Uterus (tissue), 2 donors: ENCODE measurements around the gene FKRP.
A peak's percentile ranks its signal among the peaks of the same experiment; 100 is the strongest.

Source experiments
- CTCF ChIP-seq, 4 experiments: fragments of 200-600 bp in 2 of 4; fragments of 450-650 bp in 2 of 4; sonication (generic) in 2 of 4; IDR thresholded peaks; one replicate each; pipeline ENCODE4 v1.5.1; 2016 to 2019; ENCODE audit warnings: antibody characterized with exemption in 4 of 4, mild to moderate bottlenecking in 2 of 4, moderate library complexity in 1 of 4
- POLR2A ChIP-seq, 2 donors: fragments of 450-650 bp; IDR thresholded peaks; one replicate each; pipeline ENCODE4 v1.6.1; 2016; ENCODE audit warnings: antibody characterized with exemption in 2 of 2, mild to moderate bottlenecking in 1 of 2, moderate library complexity in 1 of 2

GRCh38 chr19:46717034-46717715 is 28.7 kb upstream of the FKRP start, which contains the start of gene PRKD2:
- no peak for TF ChIP-seq CTCF (IDR thresholded peaks at IDR 0.05)
- peak; percentile 62 to 64 for TF ChIP-seq POLR2A (IDR thresholded peaks at IDR 0.05)
